Upper lobe of left lung (tissue), 6 donors: ENCODE results near the gene BCAT1. TPM values are rescaled to one million over a fixed set of nuclear protein-coding genes. Genes with fewer than 3 reads are reported as not detected.
A peak's percentile ranks its signal among the peaks of the same experiment; 100 is the strongest.

Source experiments
- ATAC-seq, 2 donors: fragments of 200-7000 bp; cut with Tn5 transposase; one replicate each; pipeline ENCODE4 v1.9.1; 2022; ENCODE audit warnings: mild to moderate bottlenecking in 2 of 2, moderate library complexity in 2 of 2; ENCODE audit not compliant: low FRiP score in 2 of 2
- DNase-seq, 2 donors: peaks; one replicate each; pipeline ENCODE4 v3.0.0-alpha.2; 2019 to 2020
- H3K27ac ChIP-seq, 4 donors: fragments of 200-600 bp; sonication (generic); one replicate each; pipeline ENCODE4 v1.5.1; 2016 to 2019
- H3K27me3 ChIP-seq, 4 donors: fragments of 200-600 bp; sonication (generic); one replicate each; pipeline ENCODE4 v1.5.1; 2017 to 2019
- H3K36me3 ChIP-seq, 4 donors: fragments of 200-600 bp; sonication (generic); one replicate each; pipeline ENCODE4 v1.5.1; 2016 to 2019
- H3K4me1 ChIP-seq, 4 donors: fragments of 200-600 bp; sonication (generic); one replicate each; pipeline ENCODE4 v1.5.1; 2018 to 2019
- H3K4me3 ChIP-seq, 4 donors: fragments of 200-600 bp; sonication (generic); one replicate each; pipeline ENCODE4 v1.5.1; 2017 to 2019; ENCODE audit warnings: mild to moderate bottlenecking in 2 of 4, moderate library complexity in 1 of 4
- H3K9me3 ChIP-seq, 4 donors: fragments of 200-600 bp; sonication (generic); one replicate each; pipeline ENCODE4 v1.5.1; 2018 to 2019
- CTCF ChIP-seq, 6 experiments: fragments of 450-650 bp in 4 of 6; fragments of 200-600 bp in 2 of 6; sonication (generic) in 2 of 6; IDR thresholded peaks; one replicate each; pipeline ENCODE4 v1.5.1; 2016 to 2019; ENCODE audit warnings: antibody characterized with exemption in 6 of 6
- EP300 ChIP-seq, 4 donors: sonication (generic); formaldehyde crosslinking; IDR thresholded peaks; one replicate each; pipeline ENCODE4 v1.5.1; 2017; ENCODE audit warnings: antibody characterized with exemption in 4 of 4, control low read depth in 2 of 4
- POLR2A ChIP-seq, 4 donors: fragments of 450-650 bp; IDR thresholded peaks; one replicate each; pipeline ENCODE4 v1.5.1; 2016 to 2017; ENCODE audit warnings: antibody characterized with exemption in 4 of 4, mild to moderate bottlenecking in 2 of 4
- POLR2AphosphoS5 ChIP-seq, 2 donors: sonication (generic); formaldehyde crosslinking; IDR thresholded peaks; one replicate each; pipeline ENCODE4 v1.5.1; 2017; ENCODE audit warnings: antibody characterized with exemption in 2 of 2
- WGBS, 2 donors: methylation state at CpG; one replicate each; pipeline ENCODE4 v1.1.5; 2017 to 2018; 5-methylcytosine and 5-hydroxymethylcytosine counted together
- total RNA-seq, 6 donors: library from RNA; depleted of rRNA in 4 of 6; stranded (reverse); fragments of >200 nt in 4 of 6; gene quantifications; one replicate each; pipeline versions ENCODE4 v1.1.0 to v1.2.1, GENCODE V29; 2016 to 2021
- donor health status: DM: no; HTN: no; CAD: no; lungs with moderate emphysema.
- donor health status: DM: no; HTN: yes; CAD: no; lungs with severe emphysema.

The BCAT1 gene
- total RNA-seq, 6 donors from 2014 or later = 52.7 to 145 (median 72.7) TPM

GRCh38 chr12:24902511-24903328 lies 46.2 kb downstream of the BCAT1 start:
- H3K4me1 ChIP-seq = peaks cover 27 to 37% (median 32%) of the 10 kb centered on the region in 4 donors
- peak; percentile 66 to 80 for ATAC-seq
- peak in 1 of 2 donors; percentile 90 for DNase-seq
- peak overlapping the region; percentile 58 to 88 (median 71) for H3K27ac ChIP-seq
- H3K36me3 ChIP-seq = no peaks in the 10 kb centered on the region
- TF ChIP-seq POLR2AphosphoS5 (IDR thresholded peaks at IDR 0.05) (no peak), POLR2A (IDR thresholded peaks at IDR 0.05) (peak in 1 of 4 donors; percentile 44), EP300 (IDR thresholded peaks at IDR 0.05) (no peak)
- no peaks in the 10 kb centered on the region for H3K9me3 ChIP-seq
- peak overlapping the region; percentile 49 to 88 (median 59) for H3K4me3 ChIP-seq
- no peaks in the 10 kb centered on the region for H3K27me3 ChIP-seq
- 1 to 30% methylated on average over 2 to 50 of the region's 74 CpGs for WGBS, 2 donors

GRCh38 chr12:24901576-24902461 lies 47.1 kb downstream of the BCAT1 start:
- H3K4me3 ChIP-seq = peak overlapping the region in 3 of 4 donors; percentile 53 to 88 (median 65)
- H3K27me3 ChIP-seq = no peaks in the 10 kb centered on the region
- peak; percentile 34 to 68 for DNase-seq
- H3K4me1 ChIP-seq = peaks cover 31 to 40% (median 35%) of the 10 kb centered on the region in 4 donors
- peak overlapping the region; percentile 58 to 88 (median 71) for H3K27ac ChIP-seq
- TF ChIP-seq EP300 (IDR thresholded peaks at IDR 0.05) = no peak
- TF ChIP-seq POLR2AphosphoS5 (IDR thresholded peaks at IDR 0.05) = no peak
- TF ChIP-seq CTCF (IDR thresholded peaks at IDR 0.05) = no peak
- no peak for TF ChIP-seq POLR2A (IDR thresholded peaks at IDR 0.05)
- peak; percentile 12 to 33 for ATAC-seq
- 44 to 58% methylated on average over 33 of the region's 33 CpGs for WGBS, 2 donors
- no peaks in the 10 kb centered on the region for H3K36me3 ChIP-seq
- H3K9me3 ChIP-seq = no peaks in the 10 kb centered on the region

DNA sequence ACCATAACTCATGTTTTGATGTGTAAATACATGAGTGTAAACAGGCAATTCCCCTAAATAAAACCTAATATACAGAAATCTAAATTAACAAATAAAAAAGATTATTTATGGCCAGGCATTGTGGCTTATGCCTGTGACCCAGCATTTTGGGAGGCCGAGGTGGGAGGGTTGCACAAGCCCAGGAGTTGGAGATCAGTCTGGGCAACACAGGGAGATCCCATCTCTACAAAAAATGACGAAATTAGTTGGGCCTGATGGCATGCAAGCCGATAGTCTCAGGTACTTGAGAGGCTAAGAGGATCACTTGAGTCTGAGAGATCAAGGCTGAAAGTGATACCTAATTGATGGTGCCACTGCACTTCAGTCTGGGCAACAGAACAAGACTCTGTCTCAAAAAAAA lies 48.7 kb downstream of the BCAT1 start:
- TF ChIP-seq EP300 (IDR thresholded peaks at IDR 0.05) = no peak
- no peak for TF ChIP-seq POLR2AphosphoS5 (IDR thresholded peaks at IDR 0.05)
- TF ChIP-seq CTCF (IDR thresholded peaks at IDR 0.05) = no peak
- no peak for TF ChIP-seq POLR2A (IDR thresholded peaks at IDR 0.05)
- Histone ChIP-seq H3K36me3 (no peaks in the 10 kb centered on the region), H3K4me3 (no peak overlapping the region), H3K9me3 (no peaks in the 10 kb centered on the region), H3K4me1 (peaks cover 31 to 40% (median 37%) of the 10 kb centered on the region in 4 donors), H3K27me3 (no peaks in the 10 kb centered on the region), H3K27ac (peak overlapping the region; percentile 2 to 49 (median 38))
- no peak for DNase-seq
- ATAC-seq = no peak
- WGBS, 2 donors = 64 to 77% methylated on average over 3 of the region's 3 CpGs

DNA sequence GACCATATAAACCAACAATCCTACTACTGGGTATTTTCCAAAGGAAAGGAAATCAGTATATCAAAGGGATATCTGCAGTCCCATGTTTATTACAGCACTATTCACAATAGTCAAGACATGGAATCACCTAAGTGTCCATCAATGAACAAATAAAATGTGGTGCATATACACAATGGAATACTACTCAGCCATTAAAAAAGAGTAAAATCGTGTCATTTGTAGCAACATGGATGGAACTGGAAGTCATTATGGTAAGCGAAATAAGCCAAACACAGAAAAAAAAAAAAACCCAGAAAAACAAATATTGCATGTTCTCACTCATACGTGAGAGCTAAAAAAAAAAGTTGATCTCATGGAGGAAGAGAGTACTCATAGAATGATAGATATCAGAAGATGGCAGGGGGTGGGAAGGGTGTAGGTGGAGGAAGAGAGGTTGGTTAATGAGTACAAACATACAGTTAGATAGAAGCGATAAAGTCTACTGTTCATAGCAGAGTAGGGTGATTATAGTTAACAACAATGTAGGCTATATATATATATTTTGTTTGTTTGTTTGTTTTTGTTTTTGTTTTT lies 49.3 kb downstream of the BCAT1 start:
- Histone ChIP-seq H3K4me3 (no peak overlapping the region), H3K36me3 (no peaks in the 10 kb centered on the region), H3K4me1 (peaks cover 31 to 42% (median 38%) of the 10 kb centered on the region in 4 donors), H3K27ac (no peak overlapping the region), H3K9me3 (no peaks in the 10 kb centered on the region), H3K27me3 (no peaks in the 10 kb centered on the region)
- no peak for ATAC-seq
- WGBS, 2 donors = 87 to 90% methylated on average over 4 of the region's 4 CpGs
- no peak for DNase-seq
- TF ChIP-seq POLR2AphosphoS5 (IDR thresholded peaks at IDR 0.05) (no peak), CTCF (IDR thresholded peaks at IDR 0.05) (no peak), EP300 (IDR thresholded peaks at IDR 0.05) (no peak), POLR2A (IDR thresholded peaks at IDR 0.05) (no peak)
